ENCODE measurements around the gene EIF6.
"Not testable (repeated sequence)": the region's sequence is repeated elsewhere in the genome, so short reads cannot be mapped to it uniquely, and the experiment has no call there.

Gene EIF6

DNA sequence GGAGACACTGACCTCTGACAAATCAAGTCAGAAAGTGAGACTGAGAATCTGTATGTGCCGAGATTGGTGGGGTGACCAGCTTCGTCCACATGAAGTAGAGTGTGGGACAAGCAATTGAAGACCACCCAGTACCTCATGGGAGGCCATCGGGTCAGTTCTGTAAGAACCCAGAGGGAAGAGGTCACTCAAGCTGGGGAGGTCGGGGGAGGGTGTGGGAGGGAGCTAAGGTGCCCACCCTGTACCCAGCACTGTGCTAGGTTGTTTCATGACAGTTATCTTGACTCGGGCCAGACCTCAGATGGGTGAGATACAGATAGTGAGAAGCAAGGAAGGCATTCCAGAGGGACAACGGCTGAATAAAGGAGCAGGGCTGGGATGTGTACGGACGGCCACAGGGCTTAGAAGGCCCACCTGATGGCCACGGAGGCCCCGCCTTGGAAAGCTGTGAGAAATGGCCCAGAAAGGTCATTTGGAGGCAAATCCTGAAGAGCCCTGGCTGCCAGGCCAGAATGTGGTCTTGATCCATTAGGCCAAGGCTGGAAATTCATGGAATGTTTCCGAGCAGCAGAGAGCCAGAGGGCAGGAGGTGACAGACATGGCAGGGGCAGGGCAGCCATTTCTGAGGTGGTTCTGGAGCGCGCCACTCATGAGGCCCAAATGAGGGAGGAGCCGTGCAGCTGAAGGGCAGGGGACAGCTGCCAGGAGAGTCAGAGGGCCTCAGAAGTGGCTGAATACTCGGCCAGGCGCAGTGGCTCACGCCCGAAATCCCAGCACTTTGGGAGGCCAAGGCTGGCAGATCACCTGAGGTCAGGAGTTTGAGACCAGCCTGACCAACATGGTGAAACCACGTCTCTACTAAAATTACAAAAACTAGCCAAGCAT, 14.3 kb downstream of the EIF6 start:
- in situ Hi-C loops (cut with HindIII; ENCODE audit: low pct_ligation_motif_present, low pct_unique_long_range_greater_than_20kb, low sequenced_read_pairs): no loop called here
- no peak for DNase-seq

DNA sequence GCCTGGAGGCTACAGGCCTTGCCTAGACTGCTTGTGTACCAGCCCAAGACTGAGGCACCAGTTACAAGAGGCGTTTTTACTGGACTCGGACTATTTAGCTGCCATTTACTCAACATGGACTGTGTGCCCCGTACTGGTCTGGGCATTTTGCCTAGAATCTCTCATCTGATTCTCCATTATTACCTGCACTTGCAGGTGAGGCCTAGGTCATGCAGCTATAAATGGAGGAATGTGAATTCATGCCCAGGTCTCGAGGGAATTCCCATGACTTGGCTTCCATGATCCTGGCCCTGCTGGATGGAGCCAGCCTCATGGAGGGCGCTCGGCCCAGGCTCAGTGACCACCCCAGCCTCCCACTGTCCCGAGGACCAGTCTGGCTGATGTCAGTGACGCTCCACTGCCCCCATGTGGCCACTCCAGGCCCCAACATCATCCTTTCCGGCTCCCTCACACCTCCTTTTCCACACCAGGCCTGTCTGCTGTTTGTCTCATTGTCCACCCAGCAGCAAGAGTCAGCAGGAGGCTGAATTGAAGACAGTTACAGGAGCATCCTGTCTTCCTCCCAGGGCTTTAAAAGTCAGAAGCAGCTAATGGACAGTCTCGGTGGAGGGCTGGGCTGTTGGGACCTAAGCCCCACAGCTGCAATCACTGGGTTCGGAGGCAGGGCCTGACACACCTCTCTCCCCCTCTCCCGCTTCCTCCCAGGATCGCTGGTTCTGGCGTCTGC, 15.4 kb downstream of the EIF6 start:
- in situ Hi-C loops (cut with HindIII; ENCODE audit: low pct_ligation_motif_present, low pct_unique_long_range_greater_than_20kb, low sequenced_read_pairs): no loop called here
- DNase-seq: peak; percentile 63

DNA sequence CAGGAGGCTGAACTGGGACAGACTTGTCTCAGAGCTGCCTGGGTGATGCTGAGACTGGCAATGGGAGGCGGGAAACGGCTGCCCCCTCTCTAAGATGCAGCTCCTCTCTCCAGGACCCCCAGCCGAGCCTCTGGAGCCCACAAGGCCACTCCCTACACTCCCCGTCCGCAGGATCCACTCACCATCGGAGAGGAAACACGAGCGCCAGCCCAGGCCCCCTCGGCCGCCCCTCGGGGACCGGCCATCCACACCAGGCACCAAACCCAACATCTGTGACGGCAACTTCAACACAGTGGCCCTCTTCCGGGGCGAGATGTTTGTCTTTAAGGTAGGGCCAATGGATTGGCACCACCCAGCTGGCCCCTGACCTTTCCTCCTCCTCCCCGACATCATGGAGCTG, 17.5 kb downstream of the EIF6 start:
- in situ Hi-C loops (cut with HindIII; ENCODE audit: low pct_ligation_motif_present, low pct_unique_long_range_greater_than_20kb, low sequenced_read_pairs): no loop called here
- no peak for DNase-seq

DNA sequence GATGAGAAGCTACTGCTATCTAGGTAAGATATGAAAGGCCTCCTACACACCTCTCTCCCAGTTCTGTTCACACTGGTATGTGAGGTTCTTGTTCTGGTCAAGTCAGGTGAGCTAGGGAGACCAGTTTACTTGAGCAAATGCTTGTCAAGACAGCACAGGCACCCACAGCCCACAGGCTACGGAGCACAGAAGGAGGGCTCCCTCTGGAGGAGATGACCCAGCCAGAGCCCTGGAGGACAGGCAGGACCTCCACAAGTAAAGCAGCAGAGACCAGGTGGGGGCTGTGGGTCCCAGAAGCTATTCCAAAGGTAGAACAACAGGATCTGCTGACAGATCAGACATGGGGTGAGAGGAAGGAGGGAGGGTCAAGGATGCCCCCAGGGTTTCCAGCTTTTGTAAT, 19.8 kb downstream of the EIF6 start:
- DNase-seq: peak; percentile 78
- in situ Hi-C loops (cut with HindIII; ENCODE audit: low pct_ligation_motif_present, low pct_unique_long_range_greater_than_20kb, low sequenced_read_pairs): no loop called here

GRCh38 chr20:35263532-35264341, 20.8 kb downstream of the EIF6 start:
- in situ Hi-C loops (cut with HindIII; ENCODE audit: low pct_ligation_motif_present, low pct_unique_long_range_greater_than_20kb, low sequenced_read_pairs): no loop called here

GRCh38 chr20:35262731-35263531, 21.6 kb downstream of the EIF6 start:
- in situ Hi-C loops (cut with HindIII; ENCODE audit: low pct_ligation_motif_present, low pct_unique_long_range_greater_than_20kb, low sequenced_read_pairs): not testable (repeated sequence)
- peak; percentile 94 for DNase-seq

More at GRCh38 chr20:35263532-35264341, 20.8 kb downstream of the EIF6 start:
- peak; percentile 69 for DNase-seq

DNA sequence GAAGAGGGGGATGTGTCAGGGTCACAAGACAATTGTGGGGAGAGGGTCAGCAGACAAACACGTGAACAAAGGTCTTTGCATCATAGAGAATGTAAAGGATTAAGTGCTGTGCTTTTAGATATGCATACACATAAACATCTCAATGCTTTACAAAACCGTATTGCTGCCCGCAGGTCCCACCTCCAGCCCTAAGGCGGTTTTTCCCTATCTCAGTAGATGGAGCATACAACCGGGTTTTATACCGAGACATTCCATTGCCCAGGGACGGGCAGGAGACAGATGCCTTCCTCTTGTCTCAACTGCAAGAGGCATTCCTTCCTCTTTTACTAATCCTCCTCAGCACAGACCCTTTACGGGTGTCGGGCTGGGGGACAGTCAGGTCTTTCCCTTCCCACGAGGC, 22.3 kb downstream of the EIF6 start:
- in situ Hi-C loops (cut with HindIII; ENCODE audit: low pct_ligation_motif_present, low pct_unique_long_range_greater_than_20kb, low sequenced_read_pairs); DNase-seq: not testable (repeated sequence)

- in situ Hi-C loops (cut with HindIII; ENCODE audit: low pct_ligation_motif_present, low pct_unique_long_range_greater_than_20kb, low sequenced_read_pairs): no loop called here
- DNase-seq: no peak
These were observed 24.1 kb downstream of the EIF6 start for GRCh38 chr20:35260426-35260825.

GRCh38 chr20:35257175-35257909, 27.2 kb downstream of the EIF6 start:
- DNase-seq: no peak
- in situ Hi-C loops (cut with HindIII; ENCODE audit: low pct_ligation_motif_present, low pct_unique_long_range_greater_than_20kb, low sequenced_read_pairs): no loop called here

DNA sequence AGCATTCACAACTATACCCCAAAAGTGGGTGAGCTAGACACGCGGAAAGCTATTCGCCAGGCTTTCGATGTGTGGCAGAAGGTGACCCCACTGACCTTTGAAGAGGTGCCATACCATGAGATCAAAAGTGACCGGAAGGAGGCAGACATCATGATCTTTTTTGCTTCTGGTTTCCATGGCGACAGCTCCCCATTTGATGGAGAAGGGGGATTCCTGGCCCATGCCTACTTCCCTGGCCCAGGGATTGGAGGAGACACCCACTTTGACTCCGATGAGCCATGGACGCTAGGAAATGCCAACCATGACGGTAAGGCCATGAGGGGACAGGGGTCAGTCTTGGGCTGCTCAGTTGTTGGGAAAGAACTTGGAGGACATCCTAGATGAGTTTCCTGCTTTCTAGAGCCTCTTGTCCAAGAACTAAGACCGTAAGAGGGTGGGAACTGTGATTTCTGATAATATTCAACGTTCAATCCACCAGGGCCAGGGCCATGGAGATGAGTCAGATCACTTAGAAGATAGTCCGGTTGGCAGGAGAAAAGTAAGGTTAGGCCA, 30.0 kb downstream of the EIF6 start:
- in situ Hi-C loops (cut with HindIII; ENCODE audit: low pct_ligation_motif_present, low pct_unique_long_range_greater_than_20kb, low sequenced_read_pairs): no loop called here

DNA sequence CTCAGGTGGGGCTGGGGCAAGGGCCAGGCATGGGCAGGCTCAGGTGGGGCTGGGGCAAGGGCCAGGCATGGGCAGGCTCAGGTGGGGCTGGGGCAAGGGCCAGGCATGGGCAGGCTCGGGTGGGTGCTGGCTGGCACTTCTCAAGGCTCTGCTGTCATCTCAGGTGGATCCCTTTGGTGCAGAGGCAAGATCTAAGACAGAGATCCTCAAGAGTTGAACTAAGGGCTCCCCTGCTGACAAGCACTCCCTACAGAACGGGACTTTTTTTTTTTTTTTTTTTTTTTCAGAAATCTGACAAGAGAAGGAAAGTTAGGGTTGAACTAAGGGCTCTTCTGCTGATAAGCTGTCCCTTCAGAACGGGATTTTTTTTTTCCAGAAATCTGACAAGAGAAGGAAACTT, 31.6 kb downstream of the EIF6 start:
- in situ Hi-C loops (cut with HindIII; ENCODE audit: low pct_ligation_motif_present, low pct_unique_long_range_greater_than_20kb, low sequenced_read_pairs): no loop called here
- DNase-seq: no peak

More for the DNA sequence above, 30.0 kb downstream of the EIF6 start:
- no peak for DNase-seq

- in situ Hi-C loops (cut with HindIII; ENCODE audit: low pct_ligation_motif_present, low pct_unique_long_range_greater_than_20kb, low sequenced_read_pairs); DNase-seq: not testable (repeated sequence)
These were observed 32.0 kb downstream of the EIF6 start for GRCh38 chr20:35252598-35252997.

GRCh38 chr20:35252037-35252461, 32.5 kb downstream of the EIF6 start:
- in situ Hi-C loops (cut with HindIII; ENCODE audit: low pct_ligation_motif_present, low pct_unique_long_range_greater_than_20kb, low sequenced_read_pairs): no loop called here

DNA sequence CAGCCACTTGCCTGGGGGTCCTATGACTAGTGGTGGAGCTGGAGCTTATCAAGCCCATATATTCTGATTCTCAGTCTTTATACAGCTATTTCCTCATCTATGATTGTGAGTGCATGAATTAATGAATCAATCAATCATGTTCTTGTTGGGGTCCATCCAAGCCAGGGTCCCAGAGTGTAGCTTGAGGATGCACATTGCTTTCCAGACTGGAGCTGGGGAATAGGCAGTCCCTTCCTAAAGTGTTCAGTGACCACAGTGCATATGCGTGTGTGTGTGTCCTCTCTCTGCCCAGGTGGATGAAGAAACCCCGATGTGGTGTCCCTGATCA, 33.0 kb downstream of the EIF6 start:
- in situ Hi-C loops (cut with HindIII; ENCODE audit: low pct_ligation_motif_present, low pct_unique_long_range_greater_than_20kb, low sequenced_read_pairs): no loop called here
- DNase-seq: no peak

More at GRCh38 chr20:35252037-35252461, 32.5 kb downstream of the EIF6 start:
- no peak for DNase-seq

DNA sequence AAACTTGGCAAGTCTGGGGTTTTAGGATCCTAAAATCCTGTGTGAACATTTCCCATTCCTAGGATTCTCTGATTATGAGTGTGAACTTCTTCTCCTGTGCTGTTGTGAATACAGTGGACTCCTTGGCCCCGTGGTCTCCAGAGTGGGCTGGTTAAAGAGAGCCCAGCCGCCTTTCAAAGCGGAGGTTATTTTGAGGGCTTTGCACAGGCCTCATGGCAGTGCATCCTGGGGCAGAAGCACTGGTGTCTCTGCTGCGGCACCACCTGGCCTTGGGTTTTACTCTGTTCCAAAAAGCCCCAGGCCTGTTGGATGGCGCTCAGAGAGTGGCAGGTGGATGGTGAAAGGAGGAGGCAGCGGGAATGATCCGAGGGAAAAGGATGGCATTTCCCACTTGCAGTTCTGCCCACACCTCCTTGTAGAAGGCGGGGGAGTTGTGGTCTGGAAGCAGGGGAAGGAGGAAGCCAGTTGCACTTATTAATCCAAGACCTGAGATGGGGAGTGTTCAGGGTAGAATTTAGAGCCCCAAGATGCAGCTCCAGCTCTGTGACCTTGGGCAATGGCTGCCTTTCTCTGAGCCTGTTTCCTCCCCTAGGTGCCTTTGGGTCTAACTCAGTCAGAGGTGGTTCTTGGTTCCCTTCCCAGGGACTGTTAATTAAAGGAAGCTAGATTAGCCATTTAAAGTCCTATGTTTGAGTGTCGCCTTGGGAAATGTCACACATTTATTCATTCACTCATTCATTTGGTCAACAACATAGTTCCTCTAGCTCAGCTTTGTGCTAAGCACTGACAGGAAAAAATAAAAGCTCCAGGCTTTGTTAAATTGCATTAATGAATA, 35.7 kb downstream of the EIF6 start:
- in situ Hi-C loops (cut with HindIII; ENCODE audit: low pct_ligation_motif_present, low pct_unique_long_range_greater_than_20kb, low sequenced_read_pairs): no loop called here
- no peak for DNase-seq

GRCh38 chr20:35246723-35247122, 37.8 kb downstream of the EIF6 start:
- DNase-seq: no peak
- in situ Hi-C loops (cut with HindIII; ENCODE audit: low pct_ligation_motif_present, low pct_unique_long_range_greater_than_20kb, low sequenced_read_pairs): no loop called here

DNA sequence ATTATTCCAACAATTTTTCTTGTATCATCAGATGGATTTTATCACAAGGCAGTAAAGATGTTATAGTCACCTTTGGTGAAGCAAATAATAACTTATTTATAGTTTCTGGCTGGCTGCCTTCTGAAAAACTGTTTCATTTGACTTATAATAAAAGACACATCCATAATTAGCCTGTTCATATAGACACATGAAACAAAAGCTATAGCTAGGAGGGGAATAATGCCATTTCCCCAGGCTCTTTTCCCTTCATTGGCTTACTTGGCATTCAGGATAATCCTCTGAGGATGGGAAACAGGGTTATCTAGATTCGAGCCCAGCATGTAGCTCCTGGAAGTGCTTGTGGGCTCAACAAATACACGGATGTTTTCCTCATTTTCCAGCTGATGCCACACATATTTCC, 40.6 kb downstream of the EIF6 start:
- no peak for DNase-seq
- in situ Hi-C loops (cut with HindIII; ENCODE audit: low pct_ligation_motif_present, low pct_unique_long_range_greater_than_20kb, low sequenced_read_pairs): no loop called here

Measured in ACHN (cell line).